HG03575 (cell line): Measurements from ENCODE around the gene EPHX1.
"Not testable (repeated sequence)": the region's sequence is repeated elsewhere in the genome, so short reads cannot be mapped to it uniquely, and the experiment has no call there.

Experiments used
- ATAC-seq: cut with Tn5 transposase; IDR thresholded peaks from one replicate; pipeline ENCODE4 v1.9.1; 2021; ENCODE audit not compliant: unreplicated experiment, insufficient number of reproducible peaks, low FRiP score; ENCODE audit errors: extremely low read depth

The EPHX1 gene

DNA sequence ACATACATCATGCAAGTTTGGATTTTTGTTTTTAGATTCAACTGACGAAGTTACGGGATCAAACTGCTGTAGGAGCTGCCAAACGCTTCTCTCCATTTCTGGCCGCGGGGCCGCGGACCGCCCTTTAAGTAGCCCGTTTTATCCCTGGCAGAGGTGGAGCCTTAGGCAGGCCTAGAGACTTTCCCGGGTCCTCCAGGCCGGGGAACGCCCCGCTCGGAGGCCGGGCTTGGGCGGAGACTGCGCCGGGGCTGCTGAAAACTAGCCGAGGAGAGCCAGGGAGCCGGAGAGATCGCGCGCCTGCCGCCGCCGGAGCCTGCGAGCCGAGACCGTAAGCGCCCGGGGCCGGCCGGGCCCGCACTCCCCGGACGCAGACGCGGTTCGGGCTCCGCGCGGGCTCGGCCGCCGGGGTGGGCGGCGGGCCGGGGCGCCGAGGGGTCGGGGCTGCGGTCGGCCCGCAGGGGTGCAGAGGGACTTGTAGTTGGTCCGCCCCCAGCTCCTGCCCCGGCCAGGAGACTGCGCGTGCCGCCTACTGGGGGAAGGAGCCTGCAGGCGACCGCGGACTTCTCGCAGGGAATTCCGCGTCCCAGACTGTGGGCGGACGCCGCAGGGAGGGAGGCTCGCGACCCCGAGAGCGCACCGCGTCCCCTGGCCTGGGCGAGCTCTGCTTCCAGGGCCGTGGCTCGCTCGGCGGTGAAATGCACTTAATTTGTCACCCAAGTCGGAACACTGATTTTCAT, at the start of gene EPHX1:
Gene EPHX1 (plus strand): TSS at position 283 of the 737 bp plus-strand sequence. CDS start 18,606 bp downstream, outside the sequence.
- no peak for ATAC-seq

DNA sequence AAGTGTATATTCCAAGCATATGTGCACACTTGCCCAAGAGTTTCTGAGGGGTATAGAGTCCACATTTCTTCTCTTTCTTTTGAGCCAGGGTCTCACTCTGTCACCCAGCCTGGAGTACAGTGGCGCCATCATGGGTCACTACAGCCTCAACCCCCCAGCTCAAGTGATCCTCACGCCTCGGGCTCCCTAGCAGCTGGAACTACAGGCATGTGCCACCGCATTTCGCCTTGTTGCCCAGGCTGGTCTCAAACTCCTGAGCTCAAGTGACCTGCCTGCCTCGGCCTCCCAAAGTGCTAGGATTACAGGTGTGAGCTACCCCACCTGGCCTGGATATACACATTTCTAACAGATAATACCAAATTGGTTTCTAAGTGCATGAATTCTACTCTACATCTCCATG, 49.4 kb upstream of the EPHX1 start:
- no peak for ATAC-seq

DNA sequence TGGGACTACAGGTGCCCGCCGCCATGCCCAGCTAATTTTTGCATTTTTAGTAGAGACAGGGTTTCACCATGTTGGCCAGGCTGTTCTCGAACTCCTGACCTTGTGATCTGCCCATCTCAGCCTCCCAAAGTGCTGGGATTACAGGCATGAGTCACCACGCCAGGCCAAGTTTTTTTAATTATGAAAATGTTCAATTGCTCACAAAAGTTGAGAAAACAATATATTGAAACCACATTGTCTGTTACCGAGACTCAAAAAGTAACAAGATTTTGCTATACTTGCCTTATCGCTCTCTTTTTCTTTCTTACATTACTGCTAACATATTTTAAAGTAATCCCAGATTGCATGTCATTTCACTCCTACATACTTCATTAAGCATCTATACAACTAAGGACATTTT, 48.5 kb upstream of the EPHX1 start:
- not testable (repeated sequence) for ATAC-seq

DNA sequence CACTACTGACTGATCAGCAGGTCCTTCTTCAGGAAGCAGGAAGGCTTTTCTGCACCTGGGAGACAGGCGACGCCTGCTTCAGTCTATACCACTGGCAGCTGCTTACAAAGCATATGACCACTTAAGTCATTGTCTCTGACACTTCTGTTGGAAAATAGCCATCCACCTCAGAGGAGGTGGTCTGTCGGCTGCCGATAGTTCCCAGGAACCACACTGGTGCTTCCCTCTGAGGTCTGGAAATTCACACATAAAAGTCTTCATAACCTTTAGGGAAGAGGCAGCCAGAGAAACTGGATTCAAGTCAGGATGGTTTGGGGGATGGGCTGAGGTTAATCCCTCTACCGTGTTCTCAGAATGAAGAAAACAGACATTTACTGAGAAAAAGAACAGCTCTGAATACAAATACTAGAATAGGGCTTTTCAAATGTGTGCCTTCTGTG, 47.9 kb upstream of the EPHX1 start:
- ATAC-seq = no peak

DNA sequence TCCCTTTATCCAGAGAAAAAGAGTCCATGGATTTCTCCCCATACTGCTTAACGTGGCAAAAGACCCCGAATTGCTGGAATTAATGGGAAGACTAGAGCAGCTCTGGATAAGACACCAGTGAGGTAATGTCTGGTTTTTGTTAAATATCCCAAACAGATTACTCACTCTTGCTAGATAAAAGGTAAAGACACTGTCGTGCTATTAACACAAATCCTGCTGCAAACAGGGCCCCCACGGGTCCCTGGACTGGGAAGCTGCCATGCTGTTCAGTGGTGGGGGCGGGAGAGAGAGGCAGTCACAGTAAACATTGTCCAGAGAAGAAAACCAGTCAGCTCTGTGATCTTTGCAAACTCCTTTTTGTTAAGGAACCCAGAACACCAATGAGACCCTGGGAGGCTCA, 47.5 kb upstream of the EPHX1 start:
- ATAC-seq = no peak

DNA sequence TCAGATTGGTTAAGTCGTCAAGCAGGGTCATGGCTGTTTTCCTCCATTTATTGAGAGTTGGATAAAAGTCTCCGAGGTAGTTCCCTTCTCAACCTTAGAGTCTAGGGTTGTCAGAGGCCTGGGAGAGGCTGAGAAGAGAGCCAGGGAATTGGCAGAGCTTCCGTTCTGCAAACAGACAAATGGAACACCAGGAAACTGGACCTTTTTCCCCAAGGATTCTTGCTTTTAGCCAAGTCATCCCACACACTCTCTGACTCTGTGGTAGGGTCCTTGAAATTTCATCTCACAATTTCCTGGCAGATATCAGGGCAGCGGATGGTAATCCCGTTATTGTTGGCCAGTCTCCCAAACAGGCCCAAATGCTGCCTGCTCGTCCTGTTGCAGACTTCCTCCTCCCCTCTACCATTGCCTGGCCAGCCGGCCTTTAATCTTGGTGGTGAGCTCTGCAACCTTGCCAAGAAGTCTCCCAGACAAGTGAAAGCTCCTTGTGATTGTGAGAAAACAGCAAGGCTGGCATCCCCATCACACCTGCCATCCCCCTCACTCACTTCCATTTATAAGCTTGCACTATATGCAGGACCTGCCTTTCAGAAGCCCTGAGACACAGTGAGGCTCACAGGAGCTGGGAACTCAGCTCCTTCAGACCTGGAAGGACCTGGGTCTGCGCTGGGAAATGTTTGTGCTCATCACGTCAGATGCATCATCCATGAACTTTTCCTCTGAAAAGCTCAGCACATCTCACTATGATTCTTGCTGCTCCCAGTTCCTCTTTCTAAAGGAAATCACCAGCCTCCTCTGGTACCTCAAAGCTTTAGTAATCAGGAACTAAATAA, 46.0 kb upstream of the EPHX1 start:
- ATAC-seq = no peak

DNA sequence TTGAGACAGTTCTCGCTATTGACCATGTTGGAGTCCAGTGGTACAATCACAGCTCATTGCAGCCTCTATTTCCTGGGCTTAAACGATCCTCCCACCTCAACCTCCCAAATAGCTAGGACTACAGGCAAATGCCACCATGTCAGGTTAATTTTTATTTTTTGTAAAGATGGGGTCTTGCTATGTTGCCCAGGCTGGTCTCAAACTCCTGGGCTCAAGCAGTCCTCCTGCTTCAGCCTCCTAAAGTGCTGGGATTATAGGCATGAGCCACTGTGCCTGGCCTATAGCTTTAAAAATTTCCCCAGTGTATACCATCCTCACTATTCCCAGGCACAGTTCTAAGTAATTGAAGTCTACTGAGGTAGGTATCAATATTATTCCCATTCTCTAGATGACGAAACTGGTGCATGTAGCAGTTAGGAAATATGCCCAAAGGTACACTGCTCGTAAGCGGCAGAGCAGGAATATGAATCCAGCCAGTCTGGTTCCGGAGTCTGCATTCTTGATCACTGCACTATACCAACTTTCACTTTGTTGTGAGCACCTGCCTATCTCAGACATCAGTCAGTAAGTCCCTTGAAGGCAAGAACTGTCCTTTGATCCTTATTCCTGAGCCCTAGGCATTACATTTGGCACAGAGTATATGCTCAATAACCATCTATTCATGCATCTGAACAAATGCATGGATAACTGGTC, 43.8 kb upstream of the EPHX1 start:
- no peak for ATAC-seq

DNA sequence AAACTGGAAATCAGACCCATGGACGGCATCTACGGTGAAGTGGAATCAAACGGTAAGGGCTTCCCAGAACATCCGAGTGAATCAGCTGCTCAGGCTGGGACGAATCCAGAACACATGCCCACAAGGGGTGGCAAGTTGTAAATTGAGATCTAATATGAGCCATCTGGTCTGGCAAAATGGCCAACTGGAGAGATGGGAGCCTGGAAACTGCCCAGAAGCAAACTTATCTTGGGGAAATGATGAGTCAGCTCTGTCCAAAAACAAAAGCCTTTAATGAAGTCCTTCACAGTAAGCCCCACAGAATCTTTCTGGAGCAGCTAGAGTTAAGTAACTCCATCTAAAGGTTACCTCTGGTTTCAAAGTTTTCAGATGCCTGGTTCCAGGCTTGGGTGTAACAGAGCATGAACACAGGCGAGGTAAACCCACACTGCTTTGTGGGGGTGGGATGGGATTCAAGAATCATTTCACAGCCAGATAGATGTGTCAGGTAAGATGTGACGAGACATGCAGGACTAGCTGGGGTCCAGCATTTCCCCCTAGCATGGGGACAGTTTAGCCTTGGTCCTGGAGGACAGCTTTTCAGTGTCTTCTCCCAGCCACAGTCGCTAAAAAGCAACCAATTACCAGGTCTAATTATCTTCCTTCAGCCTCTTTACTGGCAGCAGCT, 42.8 kb upstream of the EPHX1 start:
- ATAC-seq = no peak

DNA sequence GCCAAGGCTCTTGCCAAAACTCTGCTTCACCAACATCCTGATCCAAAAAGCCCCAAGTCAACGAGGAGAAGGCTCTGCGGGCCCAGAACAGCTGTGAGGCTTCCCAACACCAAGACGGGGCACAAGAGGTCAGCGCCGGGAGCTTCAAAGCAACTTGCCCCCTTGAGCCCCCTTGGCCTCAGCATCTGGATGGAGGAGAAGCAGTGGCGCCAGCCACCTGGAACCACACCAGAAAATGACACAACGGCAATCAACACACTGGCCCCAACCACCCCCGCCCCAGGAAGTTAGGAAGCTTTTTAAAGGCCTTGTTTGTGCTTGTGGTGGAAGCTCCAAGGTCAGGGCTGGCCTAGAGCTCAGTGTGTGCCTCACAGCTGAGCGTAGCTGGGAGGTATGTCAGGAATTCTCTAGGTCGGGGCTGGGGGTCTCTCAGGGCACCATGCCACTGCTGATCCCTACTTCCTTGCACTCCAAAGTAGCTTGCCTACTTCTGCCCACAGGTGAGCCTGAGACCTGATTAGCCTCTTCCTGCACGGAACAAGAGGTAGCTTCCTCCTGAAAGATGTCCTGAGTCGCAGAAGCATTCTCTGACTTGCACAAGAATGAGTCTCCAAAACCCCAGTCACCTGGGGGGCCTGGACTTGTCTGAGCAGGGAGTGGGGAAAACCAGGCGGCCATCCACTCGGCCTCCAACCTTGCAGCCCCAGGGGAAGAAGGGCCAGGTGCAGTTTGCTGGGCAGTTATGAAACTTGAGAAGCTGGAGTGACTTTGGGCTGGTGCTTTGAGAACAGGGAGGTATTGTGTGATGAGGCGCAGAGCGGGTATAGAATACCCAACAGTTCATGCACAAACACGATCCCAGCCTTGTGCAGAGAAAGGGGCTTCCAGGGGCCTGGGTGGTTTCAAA, 42.0 kb upstream of the EPHX1 start:
- no peak for ATAC-seq

DNA sequence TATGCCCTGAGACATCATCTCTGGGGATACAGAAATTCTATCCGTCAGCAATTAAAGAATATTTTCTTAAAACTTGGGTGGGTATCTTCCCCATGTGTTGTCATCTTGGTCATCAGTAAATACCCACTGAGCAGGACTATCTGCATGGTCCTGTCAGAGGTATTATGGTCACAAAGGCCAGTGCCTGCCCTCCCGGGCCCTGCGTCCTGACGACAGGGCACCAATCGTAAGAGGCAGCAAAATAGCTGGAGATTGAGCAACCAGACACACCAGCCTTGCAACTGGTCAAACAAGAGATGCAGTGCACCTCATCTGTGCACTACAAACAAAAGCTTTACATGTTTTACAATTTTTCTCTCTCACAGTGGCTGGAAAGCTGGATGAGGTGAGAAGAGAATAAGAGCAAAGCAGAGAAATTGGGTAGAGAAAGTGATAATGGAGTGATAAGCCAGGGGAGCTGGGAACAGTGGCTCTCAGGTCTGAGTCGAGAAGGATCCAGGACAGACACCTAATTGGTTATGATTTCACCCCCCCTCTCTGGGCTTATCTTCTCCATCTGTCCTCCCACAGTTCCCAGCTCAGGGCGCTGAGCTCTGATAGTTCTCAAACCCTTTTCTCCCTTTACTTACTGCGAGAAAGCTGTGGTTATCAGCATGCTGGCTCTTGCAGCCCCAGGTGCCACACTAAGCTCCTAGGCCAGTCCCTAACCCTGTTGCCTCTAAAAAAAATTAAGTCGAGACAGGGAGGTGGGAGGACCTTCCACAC, 41.1 kb upstream of the EPHX1 start:
- no peak for ATAC-seq

DNA sequence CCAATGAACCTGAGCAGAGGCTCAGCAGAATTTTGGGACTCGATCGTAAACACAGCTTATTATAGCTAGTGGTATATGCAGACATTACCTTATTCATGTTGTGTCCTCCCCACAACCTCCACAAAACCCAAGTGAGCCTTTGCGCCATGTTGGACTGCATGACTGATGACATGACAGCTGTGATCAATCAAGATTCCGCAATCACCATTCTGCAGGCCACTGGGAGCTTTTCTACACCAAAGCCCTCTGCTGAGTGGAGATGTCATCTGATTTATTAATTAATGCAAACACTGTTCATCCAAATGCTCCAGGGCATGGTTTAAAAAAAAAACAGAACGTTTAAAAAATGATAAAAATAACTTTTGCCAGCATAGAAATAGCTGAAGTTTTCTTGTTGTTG, 40.2 kb upstream of the EPHX1 start:
- ATAC-seq = no peak

DNA sequence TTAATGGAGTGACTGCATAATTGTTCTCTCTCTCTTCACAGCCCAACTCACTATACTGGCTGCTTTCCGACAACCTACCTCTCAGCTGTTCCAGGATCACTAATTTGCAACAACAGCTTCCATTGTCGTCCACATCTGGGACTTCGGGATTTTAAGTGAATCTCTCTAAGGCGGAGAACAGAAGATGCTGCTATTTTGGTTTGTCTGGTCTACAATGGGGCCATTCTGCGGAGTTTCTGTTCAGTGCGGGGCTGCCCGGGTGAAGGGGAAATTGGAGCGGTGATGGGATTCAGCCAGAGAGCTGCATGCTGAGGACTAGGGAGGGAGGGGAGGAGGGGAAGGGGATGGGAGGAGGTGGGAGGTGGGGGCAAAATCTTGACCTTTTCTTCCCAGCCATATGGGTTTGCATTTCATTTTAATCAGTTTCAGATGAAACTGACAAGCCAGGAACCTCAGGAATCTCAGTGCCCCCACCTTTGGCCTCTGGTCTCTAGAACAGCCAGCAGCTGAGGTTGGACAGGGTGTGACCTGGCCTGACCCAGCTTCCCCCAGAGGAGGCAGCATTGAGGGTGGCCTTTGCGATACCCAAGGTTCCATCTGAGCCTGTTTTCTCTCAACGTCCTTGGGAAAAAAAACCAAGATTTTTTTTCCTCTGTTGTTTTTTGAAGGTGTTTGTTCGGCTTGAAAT, 39.2 kb upstream of the EPHX1 start:
- ATAC-seq = no peak

DNA sequence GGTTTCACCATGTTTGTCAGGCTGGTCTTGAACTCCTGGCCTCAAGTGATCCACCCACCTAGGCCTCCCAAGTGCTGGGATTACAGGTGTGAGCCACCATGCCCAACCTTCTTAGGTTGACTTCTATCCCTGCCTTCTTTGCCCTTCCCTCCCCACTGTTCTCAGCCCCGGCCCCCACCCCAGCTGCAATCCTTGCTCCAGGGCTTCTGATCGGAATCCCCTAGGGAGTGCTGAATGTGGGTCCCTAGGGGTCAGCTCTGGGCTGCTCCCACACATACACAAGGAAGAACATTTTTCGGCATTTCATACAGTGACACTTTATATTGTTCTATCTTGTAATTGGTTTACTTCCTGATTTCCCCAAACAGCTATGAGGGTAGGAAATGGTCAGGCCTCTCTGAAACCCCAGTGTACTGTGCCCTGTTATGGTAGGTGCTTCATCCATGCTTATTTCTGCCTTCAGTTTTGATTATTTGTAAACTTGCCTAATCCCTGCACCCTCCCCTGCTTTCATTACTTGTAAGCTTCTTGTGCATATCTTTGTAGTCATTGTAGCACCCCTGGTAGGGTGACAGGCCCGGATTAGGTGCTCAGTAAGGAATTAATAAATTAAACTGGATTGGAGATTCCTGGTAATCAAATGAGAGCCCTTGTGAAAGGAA, 38.1 kb upstream of the EPHX1 start:
- ATAC-seq = no peak

DNA sequence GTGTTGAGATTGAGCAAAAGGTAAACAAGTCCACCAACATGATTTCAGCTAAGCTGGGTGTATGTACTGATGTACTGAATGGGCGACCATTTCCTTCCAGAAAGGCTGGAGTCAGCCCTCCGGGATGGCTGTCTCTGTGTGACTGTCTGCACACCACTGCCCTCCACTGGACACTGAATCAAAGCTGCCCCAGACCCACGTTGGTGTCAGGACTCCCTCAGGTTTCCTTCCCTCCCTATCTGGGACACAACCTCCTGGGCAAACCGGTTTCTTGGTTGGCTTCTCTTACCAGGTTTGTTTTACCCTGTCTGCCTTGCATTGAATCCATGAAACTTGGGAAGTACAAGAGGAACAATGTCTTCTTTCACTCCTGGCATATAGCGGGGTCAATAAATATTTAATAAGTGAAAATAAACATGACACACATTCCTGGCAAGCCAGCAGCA, 37.6 kb upstream of the EPHX1 start:
- no peak for ATAC-seq

DNA sequence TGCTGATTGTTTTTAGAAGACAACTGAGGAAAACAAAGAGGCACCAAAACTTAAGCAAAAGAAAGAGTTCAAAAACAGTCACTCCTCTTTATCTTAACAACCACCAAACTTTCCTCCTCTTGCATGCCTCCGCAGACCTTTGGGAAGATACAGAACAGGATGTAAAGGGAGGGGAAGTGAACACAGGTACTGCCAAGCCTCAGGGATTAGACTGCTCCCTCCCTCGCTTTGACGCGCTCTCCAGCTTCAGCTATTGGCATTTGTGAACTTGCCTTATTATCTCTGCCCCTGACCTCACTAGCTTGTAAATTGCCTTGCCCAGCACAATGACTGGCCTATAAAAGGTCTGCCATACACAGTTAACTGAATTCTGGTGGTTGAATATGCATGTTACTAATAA, 37.1 kb upstream of the EPHX1 start:
- ATAC-seq = no peak

DNA sequence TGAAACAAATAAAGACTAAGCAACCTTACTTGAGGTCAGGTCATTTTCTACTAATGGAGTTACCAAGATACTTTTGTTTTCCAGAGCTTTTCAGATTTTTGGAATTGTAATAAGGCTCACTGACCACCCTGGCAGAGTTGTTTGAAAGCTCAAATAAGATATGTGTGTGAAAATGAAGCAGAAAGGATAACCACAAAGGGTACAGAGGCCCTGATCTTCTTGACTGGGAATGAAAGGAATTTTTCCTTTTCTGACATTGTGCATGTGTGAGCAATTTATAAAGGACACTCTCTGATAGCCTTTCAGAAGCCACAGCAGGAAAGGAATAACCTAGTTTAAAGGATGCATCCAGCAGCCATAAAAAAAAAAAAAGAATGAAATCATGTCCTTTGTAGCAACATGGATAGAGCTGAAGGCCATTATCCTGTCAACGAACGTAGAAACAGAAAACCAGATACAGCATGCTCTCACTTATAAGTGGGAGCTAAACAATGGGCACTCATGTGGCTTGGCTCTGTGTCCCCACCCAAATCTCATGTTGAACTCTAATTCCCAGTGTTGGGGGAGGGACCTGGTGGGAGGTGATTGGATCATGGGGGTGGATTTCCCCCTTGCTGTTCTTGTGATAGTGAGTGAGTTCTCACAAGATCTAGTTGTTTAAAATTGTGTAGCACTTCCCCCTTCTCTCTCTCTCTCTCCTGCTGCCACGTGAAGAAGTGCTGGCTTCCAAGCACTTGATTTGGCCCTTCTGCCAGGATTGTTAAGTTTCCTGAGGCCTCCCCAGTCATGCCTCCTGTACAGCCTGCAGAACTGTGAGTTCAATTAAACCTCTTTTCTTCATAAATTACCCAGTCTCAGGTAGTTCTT, 35.4 kb upstream of the EPHX1 start:
- ATAC-seq = no peak
